ENCODE measurements around the gene TSC2.

TSC2 gene

GRCh38 chr16:2042986-2043666 lies 4.7 kb upstream of the TSC2 start:
- DNase-seq (ENCODE audit: low read depth), result no peak
- TF ChIP-seq MYC (IDR thresholded peaks at IDR 0.05; ENCODE audit: low read depth, low read length) (no peak), MAX (IDR thresholded peaks at IDR 0.05; ENCODE audit: low read depth, low read length) (no peak), POLR2A (IDR thresholded peaks at IDR 0.05; ENCODE audit: extremely low read depth, insufficient read length) (no peak), CTCF (IDR thresholded peaks at IDR 0.05; ENCODE audit: low read depth, low read length) (no peak)
- no peak overlapping the region for H3K4me3 ChIP-seq (ENCODE audit: low read depth, low read length)

GRCh38 chr16:2043667-2044451 lies 3.9 kb upstream of the TSC2 start:
- H3K4me3 ChIP-seq (ENCODE audit: low read depth, low read length), result no peak overlapping the region
- TF ChIP-seq MAX (IDR thresholded peaks at IDR 0.05; ENCODE audit: low read depth, low read length) (no peak), MYC (IDR thresholded peaks at IDR 0.05; ENCODE audit: low read depth, low read length) (no peak), POLR2A (IDR thresholded peaks at IDR 0.05; ENCODE audit: extremely low read depth, insufficient read length) (no peak), CTCF (IDR thresholded peaks at IDR 0.05; ENCODE audit: low read depth, low read length) (no peak)
- DNase-seq (ENCODE audit: low read depth), result no peak

- TF ChIP-seq POLR2A (IDR thresholded peaks at IDR 0.05; ENCODE audit: extremely low read depth, insufficient read length) (no peak), MAX (IDR thresholded peaks at IDR 0.05; ENCODE audit: low read depth, low read length) (no peak), CTCF (IDR thresholded peaks at IDR 0.05; ENCODE audit: low read depth, low read length) (no peak), MYC (IDR thresholded peaks at IDR 0.05; ENCODE audit: low read depth, low read length) (no peak)
- H3K4me3 ChIP-seq (ENCODE audit: low read depth, low read length), result no peak overlapping the region
- DNase-seq (ENCODE audit: low read depth), result no peak
Observed at GRCh38 chr16:2044541-2044940, 3.2 kb upstream of the TSC2 start.

- peak overlapping the region; percentile 80 for H3K4me3 ChIP-seq (ENCODE audit: low read depth, low read length)
- no peak for DNase-seq (ENCODE audit: low read depth)
- TF ChIP-seq MAX (IDR thresholded peaks at IDR 0.05; ENCODE audit: low read depth, low read length) (no peak), POLR2A (IDR thresholded peaks at IDR 0.05; ENCODE audit: extremely low read depth, insufficient read length) (no peak), MYC (IDR thresholded peaks at IDR 0.05; ENCODE audit: low read depth, low read length) (no peak), CTCF (IDR thresholded peaks at IDR 0.05; ENCODE audit: low read depth, low read length) (no peak)
Observed at GRCh38 chr16:2045965-2046892, 1.6 kb upstream of the TSC2 start.

- H3K4me3 ChIP-seq (ENCODE audit: low read depth, low read length), result peak overlapping the region; percentile 80
- no peak for TF ChIP-seq MAX (IDR thresholded peaks at IDR 0.05; ENCODE audit: low read depth, low read length)
- no peak for TF ChIP-seq CTCF (IDR thresholded peaks at IDR 0.05; ENCODE audit: low read depth, low read length)
- no peak for TF ChIP-seq POLR2A (IDR thresholded peaks at IDR 0.05; ENCODE audit: extremely low read depth, insufficient read length)
- no peak for TF ChIP-seq MYC (IDR thresholded peaks at IDR 0.05; ENCODE audit: low read depth, low read length)
- DNase-seq (ENCODE audit: low read depth), result no peak
Observed at GRCh38 chr16:2046893-2047329, 874 bp upstream of the TSC2 start.
